ENCODE data around the gene VAV2.

DNA sequence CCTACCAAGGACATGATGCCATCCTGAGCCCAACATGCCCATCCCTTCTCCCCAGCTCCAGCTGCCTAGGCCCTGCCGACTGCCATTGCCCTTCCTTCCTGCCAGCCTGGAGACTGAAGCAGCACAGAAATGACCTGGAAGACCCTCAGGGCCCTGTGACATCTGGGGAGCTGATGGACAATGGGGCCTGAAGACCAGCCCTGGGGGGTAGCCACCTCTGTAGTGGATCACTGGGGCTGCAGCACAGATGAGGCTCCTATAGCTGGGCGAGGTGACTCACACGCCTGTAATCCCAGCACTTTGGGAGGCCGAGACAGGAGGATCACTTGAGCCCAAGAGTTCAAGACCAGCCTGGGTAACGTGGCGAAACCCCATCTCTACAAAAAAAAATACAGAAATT, 86.6 kb downstream of the VAV2 start:
- TF ChIP-seq, protein P1, sequence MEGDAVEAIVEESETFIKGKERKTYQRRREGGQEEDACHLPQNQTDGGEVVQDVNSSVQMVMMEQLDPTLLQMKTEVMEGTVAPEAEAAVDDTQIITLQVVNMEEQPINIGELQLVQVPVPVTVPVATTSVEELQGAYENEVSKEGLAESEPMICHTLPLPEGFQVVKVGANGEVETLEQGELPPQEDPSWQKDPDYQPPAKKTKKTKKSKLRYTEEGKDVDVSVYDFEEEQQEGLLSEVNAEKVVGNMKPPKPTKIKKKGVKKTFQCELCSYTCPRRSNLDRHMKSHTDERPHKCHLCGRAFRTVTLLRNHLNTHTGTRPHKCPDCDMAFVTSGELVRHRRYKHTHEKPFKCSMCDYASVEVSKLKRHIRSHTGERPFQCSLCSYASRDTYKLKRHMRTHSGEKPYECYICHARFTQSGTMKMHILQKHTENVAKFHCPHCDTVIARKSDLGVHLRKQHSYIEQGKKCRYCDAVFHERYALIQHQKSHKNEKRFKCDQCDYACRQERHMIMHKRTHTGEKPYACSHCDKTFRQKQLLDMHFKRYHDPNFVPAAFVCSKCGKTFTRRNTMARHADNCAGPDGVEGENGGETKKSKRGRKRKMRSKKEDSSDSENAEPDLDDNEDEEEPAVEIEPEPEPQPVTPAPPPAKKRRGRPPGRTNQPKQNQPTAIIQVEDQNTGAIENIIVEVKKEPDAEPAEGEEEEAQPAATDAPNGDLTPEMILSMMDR (conservative IDR thresholded peaks at IDR 0.05; ENCODE audit: low read depth in 2 of 2), result no peak
- TF ChIP-seq POLR2AphosphoS5 (IDR thresholded peaks at IDR 0.05; ENCODE audit: low read depth) (no peak), ZNF331 (CRISPR knock-in tag; IDR thresholded peaks at IDR 0.05; ENCODE audit: low read depth) (no peak), EZH2phosphoT487 (IDR thresholded peaks at IDR 0.05; ENCODE audit: unreplicated experiment) (no peak)
- TF ChIP-seq, protein P2, sequence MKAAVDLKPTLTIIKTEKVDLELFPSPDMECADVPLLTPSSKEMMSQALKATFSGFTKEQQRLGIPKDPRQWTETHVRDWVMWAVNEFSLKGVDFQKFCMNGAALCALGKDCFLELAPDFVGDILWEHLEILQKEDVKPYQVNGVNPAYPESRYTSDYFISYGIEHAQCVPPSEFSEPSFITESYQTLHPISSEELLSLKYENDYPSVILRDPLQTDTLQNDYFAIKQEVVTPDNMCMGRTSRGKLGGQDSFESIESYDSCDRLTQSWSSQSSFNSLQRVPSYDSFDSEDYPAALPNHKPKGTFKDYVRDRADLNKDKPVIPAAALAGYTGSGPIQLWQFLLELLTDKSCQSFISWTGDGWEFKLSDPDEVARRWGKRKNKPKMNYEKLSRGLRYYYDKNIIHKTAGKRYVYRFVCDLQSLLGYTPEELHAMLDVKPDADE (IDR thresholded peaks at IDR 0.05), result no peak
- TF ChIP-seq, protein P3, sequence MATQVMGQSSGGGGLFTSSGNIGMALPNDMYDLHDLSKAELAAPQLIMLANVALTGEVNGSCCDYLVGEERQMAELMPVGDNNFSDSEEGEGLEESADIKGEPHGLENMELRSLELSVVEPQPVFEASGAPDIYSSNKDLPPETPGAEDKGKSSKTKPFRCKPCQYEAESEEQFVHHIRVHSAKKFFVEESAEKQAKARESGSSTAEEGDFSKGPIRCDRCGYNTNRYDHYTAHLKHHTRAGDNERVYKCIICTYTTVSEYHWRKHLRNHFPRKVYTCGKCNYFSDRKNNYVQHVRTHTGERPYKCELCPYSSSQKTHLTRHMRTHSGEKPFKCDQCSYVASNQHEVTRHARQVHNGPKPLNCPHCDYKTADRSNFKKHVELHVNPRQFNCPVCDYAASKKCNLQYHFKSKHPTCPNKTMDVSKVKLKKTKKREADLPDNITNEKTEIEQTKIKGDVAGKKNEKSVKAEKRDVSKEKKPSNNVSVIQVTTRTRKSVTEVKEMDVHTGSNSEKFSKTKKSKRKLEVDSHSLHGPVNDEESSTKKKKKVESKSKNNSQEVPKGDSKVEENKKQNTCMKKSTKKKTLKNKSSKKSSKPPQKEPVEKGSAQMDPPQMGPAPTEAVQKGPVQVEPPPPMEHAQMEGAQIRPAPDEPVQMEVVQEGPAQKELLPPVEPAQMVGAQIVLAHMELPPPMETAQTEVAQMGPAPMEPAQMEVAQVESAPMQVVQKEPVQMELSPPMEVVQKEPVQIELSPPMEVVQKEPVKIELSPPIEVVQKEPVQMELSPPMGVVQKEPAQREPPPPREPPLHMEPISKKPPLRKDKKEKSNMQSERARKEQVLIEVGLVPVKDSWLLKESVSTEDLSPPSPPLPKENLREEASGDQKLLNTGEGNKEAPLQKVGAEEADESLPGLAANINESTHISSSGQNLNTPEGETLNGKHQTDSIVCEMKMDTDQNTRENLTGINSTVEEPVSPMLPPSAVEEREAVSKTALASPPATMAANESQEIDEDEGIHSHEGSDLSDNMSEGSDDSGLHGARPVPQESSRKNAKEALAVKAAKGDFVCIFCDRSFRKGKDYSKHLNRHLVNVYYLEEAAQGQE (IDR thresholded peaks at IDR 0.05; ENCODE audit: unreplicated experiment), result no peak

Measured in GM23338 (cell line).